BJ (cell line): ENCODE measurements around the gene PPT1. TPM values are rescaled to one million over a fixed set of nuclear protein-coding genes. Genes with fewer than 3 reads are reported as not detected.
A peak's percentile ranks its signal among the peaks of the same experiment; 100 is the strongest.

ENCODE experiments used
- CTCF ChIA-PET: fragments of 350-600 bp; formaldehyde crosslinking; extraction: SDS; loops from one replicate; lab custom pipeline; 2021; ENCODE audit warnings: antibody characterized with exemption, inconsistent platforms; lab: Yijun Ruan, JAX
- POLR2A ChIA-PET: fragments of 300-600 bp; sonication (Branson Sonifier 250); formaldehyde crosslinking; extraction: SDS; loops from one replicate; lab custom pipeline; 2021; ENCODE audit warnings: antibody characterized with exemption; lab: Charles Lee
- DNase-seq: peaks from one replicate; pipeline ENCODE4 v3.0.0-alpha.2; 2011; ENCODE audit warnings: low read depth
- H3K27me3 ChIP-seq: 2 replicates; pipeline ENCODE4 v1.6.0; 2011; ENCODE audit warnings: low read length; ENCODE audit not compliant: control insufficient read depth, insufficient read depth
- H3K36me3 ChIP-seq: 2 replicates; pipeline ENCODE4 v1.5.1; 2011; ENCODE audit warnings: low read length; ENCODE audit not compliant: control insufficient read depth, insufficient read depth
- H3K4me3 ChIP-seq: 2 replicates; pipeline ENCODE4 v1.5.1; 2011; ENCODE audit warnings: low read depth, mild to moderate bottlenecking, control low read depth, low read length
- CTCF ChIP-seq: IDR thresholded peaks from 2 replicates; pipeline ENCODE4 v1.5.1; 2011; ENCODE audit warnings: low read depth, mild to moderate bottlenecking, control low read depth, inconsistent platforms, low read length, moderate library complexity; ENCODE audit not compliant: insufficient read depth
- polyA minus RNA-seq: library from RNA; depleted of rRNA, polyadenylated mRNA; stranded (reverse); fragments of >200 nt; gene quantifications from 2 replicates; pipeline ENCODE4 v1.2.3, GENCODE V29; 2011; rRNA and poly(A)+ RNA removed
- polyA plus RNA-seq: library from polyadenylated mRNA; depleted of rRNA; stranded (reverse); fragments of >200 nt; gene quantifications from 2 replicates; pipeline ENCODE4 v1.2.3, GENCODE V29; 2011; rRNA removed

The PPT1 gene
- polyA plus RNA-seq (46.6 and 48.7 TPM in 2 replicates), polyA minus RNA-seq (17.8 and 20.6 TPM in 2 replicates)

GRCh38 chr1:40096977-40097782 is at the start of gene PPT1:
Gene PPT1, minus strand, starts transcription at chr1:40097252. Its CDS starts 14 bp downstream, at chr1:40097238.
- TF ChIP-seq CTCF: peak; percentile 40
- POLR2A ChIA-PET: interaction anchor here (0.6 kb wide), 1 partner anchor 303 kb away, joined by 3 read pairs; no protein-coding TSS in a partner anchor
- Histone ChIP-seq H3K27me3 (no peaks in the 10 kb centered on the region), H3K36me3 (no peaks in the 10 kb centered on the region), H3K4me3 (peak within 1 kb of the TSS; percentile 76)
- CTCF ChIA-PET: interaction anchor here (1.0 to 1.9 kb wide), 5 partner anchors 13 to 242 kb away, joined by 3 to 6 read pairs (median 3); no protein-coding TSS in a partner anchor
- DNase-seq: no peak

- DNase-seq: no peak
- POLR2A ChIA-PET: interaction anchor here (0.7 to 1.2 kb wide), 3 partner anchors 195 to 211 kb away, joined by 3 to 5 read pairs (median 5); no protein-coding TSS in a partner anchor
- H3K27me3 ChIP-seq: peaks cover 9% of the 10 kb centered on the region
- no peaks in the 10 kb centered on the region for H3K36me3 ChIP-seq
- peak; percentile 81 for TF ChIP-seq CTCF
- H3K4me3 ChIP-seq: no peak overlapping the region
- CTCF ChIA-PET: interaction anchor here (0.6 to 5.7 kb wide), 48 partner anchors 10 to 297 kb away, joined by 3 to 116 read pairs (median 4); partner anchors contain the start of genes COL9A2, SMAP2 and ZMPSTE24
Measured at GRCh38 chr1:40143891-40144575, 47.0 kb upstream of the PPT1 start.

- CTCF ChIA-PET: interaction anchor here (1.1 to 5.7 kb wide), 6 partner anchors 12 to 296 kb away, joined by 3 to 116 read pairs (median 27); no protein-coding TSS in a partner anchor
- POLR2A ChIA-PET: no interaction called here
Measured at GRCh38 chr1:40141878-40142535, 45.0 kb upstream of the PPT1 start.

GRCh38 chr1:40140211-40140973 is 43.3 kb upstream of the PPT1 start:
- Histone ChIP-seq H3K4me3 (no peak overlapping the region), H3K27me3 (peaks cover 6% of the 10 kb centered on the region), H3K36me3 (no peaks in the 10 kb centered on the region)
- ChIA-PET CTCF (interaction anchor here (0.7 to 5.7 kb wide), 8 partner anchors 13 to 300 kb away, joined by 3 to 103 read pairs (median 4); no protein-coding TSS in a partner anchor), POLR2A (no interaction called here)
- TF ChIP-seq CTCF: no peak
- DNase-seq: no peak

More at GRCh38 chr1:40141878-40142535, 45.0 kb upstream of the PPT1 start:
- no peak for TF ChIP-seq CTCF
- no peak overlapping the region for H3K4me3 ChIP-seq
- peaks cover 9% of the 10 kb centered on the region for H3K27me3 ChIP-seq
- no peak for DNase-seq
- H3K36me3 ChIP-seq: no peaks in the 10 kb centered on the region
